ENCODE results near the gene ANAPC13. TPM values are rescaled to one million over a fixed set of nuclear protein-coding genes. Genes with fewer than 3 reads are reported as not detected.

Gene ANAPC13
- total and polyA plus RNA-seq, 8 donors, result 63.5 to 103 (median 85.5) TPM

DNA sequence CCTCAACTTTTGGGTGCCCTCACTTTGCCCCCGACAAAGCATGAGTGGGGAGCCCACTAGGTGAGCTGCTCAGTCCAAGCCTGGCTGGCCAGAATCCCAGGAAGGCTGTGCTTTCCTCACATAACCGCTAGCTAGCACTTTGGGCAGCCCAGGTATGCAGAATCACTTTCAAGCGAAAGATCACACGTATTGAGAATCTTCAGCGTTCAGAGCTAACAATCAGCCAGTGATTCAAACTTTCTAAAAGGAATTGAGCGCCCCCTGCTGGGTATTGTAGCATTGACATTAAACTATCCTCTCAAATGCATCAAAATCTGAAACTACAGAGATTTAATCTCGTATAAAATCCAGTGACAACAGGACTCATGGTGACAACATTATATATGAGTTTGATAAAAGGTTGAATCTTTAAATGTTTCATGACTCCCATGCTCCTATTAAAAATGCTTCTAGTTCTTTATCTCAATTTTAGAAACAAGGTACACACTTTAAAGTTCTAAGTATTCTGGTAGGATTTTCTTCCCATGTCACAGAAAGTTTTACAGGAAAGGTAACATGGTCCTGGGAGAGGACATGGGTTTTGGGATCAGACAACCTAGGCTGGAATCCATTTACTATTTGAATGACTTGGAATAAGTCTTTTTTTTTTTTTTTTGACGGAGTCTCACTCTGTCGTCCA lies 11.8 kb downstream of the ANAPC13 start:
- no peaks in the 10 kb centered on the region for H3K9me3 ChIP-seq
- peak in 2 of 4 donors; percentile 72 to 79 for DNase-seq
- peaks cover 7 to 11% of the 10 kb centered on the region in 2 donors for H3K4me1 ChIP-seq
- intact Hi-C loops (cut with DNase I), result loop anchor here (2.0 to 10.0 kb wide), 3 partner anchors 99 to 167 kb away; partner anchors contain the start of gene AMOTL2 (in 1 of the 2)
- H3K27ac ChIP-seq, result no peak overlapping the region
- peak; percentile 82 for ATAC-seq
- no peaks in the 10 kb centered on the region for H3K27me3 ChIP-seq
- H3K4me3 ChIP-seq, result no peak overlapping the region
- peaks cover 0 to 35% of the 10 kb centered on the region in 2 donors for H3K36me3 ChIP-seq
- TF ChIP-seq, protein P1, sequence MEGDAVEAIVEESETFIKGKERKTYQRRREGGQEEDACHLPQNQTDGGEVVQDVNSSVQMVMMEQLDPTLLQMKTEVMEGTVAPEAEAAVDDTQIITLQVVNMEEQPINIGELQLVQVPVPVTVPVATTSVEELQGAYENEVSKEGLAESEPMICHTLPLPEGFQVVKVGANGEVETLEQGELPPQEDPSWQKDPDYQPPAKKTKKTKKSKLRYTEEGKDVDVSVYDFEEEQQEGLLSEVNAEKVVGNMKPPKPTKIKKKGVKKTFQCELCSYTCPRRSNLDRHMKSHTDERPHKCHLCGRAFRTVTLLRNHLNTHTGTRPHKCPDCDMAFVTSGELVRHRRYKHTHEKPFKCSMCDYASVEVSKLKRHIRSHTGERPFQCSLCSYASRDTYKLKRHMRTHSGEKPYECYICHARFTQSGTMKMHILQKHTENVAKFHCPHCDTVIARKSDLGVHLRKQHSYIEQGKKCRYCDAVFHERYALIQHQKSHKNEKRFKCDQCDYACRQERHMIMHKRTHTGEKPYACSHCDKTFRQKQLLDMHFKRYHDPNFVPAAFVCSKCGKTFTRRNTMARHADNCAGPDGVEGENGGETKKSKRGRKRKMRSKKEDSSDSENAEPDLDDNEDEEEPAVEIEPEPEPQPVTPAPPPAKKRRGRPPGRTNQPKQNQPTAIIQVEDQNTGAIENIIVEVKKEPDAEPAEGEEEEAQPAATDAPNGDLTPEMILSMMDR (IDR thresholded peaks at IDR 0.05), result peak; percentile 64 to 72

DNA sequence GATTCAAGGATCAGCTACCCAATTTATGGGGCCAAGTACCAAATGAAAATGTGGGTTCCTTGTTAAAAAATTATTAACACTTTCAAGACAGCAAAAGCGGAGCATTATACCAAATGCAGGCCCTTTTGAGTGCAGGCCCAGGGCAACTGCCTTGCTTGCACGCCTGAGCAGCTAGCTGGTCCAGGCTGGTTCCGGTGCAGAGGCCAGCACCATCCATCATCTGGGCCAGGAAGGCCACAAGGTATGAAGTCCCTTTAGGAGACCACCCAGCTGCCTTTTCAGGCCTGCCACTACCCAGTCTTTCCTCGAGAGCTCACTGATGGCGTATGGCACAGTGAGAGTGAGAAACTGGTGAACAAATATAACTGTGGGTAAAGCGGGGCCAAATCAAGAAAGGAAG lies 13.0 kb downstream of the ANAPC13 start:
- intact Hi-C loops (cut with DNase I), result loop anchor here (5.0 to 10.0 kb wide), 2 partner anchors 98 to 166 kb away; partner anchors contain the start of gene AMOTL2 (in 1 of the 2)
- TF ChIP-seq, protein P1 (IDR thresholded peaks at IDR 0.05), result no peak
- Histone ChIP-seq H3K9me3 (no peaks in the 10 kb centered on the region), H3K4me1 (peaks cover under 1 to 11% of the 10 kb centered on the region in 2 donors), H3K27ac (no peak overlapping the region), H3K4me3 (no peak overlapping the region), H3K36me3 (peaks cover 0 to 24% of the 10 kb centered on the region in 2 donors), H3K27me3 (no peaks in the 10 kb centered on the region)
- DNase-seq (no peak), ATAC-seq (no peak)

DNA sequence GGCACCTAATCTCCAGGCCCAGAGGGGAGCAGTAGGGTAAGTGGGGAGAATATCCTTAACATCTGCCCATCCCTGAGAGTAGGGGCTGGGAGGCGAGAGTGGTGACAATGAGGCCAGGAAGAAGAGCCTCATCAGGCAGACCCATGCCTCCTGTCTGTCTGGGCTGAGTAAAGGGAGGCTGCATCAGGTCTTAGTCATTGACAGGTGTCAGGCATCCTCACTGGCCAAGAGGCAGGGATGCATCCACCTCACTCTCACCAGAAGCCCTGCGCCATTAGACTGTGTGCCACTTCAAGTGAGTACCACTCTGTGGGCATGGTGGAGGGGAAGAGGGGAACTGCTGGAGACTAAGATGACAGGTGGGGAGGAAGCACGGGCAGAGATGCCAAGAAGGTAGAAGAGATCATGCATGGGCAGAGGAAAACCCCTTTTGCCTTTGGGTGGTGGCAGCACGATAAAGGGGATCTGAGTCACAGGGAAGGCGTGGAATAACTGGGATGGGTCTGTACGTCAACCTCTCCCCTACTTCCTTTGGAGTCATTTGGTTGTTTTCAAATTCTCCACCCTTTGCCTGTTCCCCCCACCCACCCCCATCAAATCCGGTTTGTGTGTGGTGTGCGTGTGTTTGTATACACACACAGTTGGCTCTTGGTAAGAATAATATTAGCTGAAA lies 14.1 kb downstream of the ANAPC13 start:
- no peak for ATAC-seq

DNA sequence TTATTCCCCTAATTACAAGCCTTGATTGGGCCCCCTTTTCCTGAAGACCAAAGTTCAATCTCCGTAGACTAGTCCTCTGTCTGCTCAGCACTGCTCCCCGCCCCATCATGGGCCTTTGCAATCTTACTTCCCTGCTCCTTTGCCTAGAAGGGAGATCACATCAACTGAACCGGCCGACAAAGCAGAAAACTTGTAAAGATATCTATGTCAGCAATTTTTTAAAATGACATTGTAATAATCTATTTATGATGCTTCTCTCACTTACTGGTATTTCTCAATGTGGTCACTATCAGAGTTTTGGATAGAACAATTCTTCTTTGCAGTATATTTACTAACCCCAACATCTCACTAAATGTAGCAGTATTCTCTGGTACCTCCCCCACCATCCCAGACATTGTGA lies 17.3 kb downstream of the ANAPC13 start:
- ATAC-seq, result no peak
- TF ChIP-seq, protein P1 (IDR thresholded peaks at IDR 0.05), result no peak
- Histone ChIP-seq H3K4me3 (no peak overlapping the region), H3K27me3 (no peaks in the 10 kb centered on the region), H3K9me3 (no peaks in the 10 kb centered on the region), H3K36me3 (no peaks in the 10 kb centered on the region), H3K4me1 (peaks cover 0 to under 1% of the 10 kb centered on the region in 2 donors), H3K27ac (no peak overlapping the region)
- intact Hi-C loops (cut with DNase I), result no loop called here
- DNase-seq, result no peak

More for the DNA sequence above, 14.1 kb downstream of the ANAPC13 start:
- Histone ChIP-seq H3K4me3 (no peak overlapping the region), H3K36me3 (peaks cover 0 to 12% of the 10 kb centered on the region in 2 donors), H3K27me3 (no peaks in the 10 kb centered on the region), H3K4me1 (peaks cover 0 to 7% of the 10 kb centered on the region in 2 donors), H3K9me3 (no peaks in the 10 kb centered on the region), H3K27ac (peak overlapping the region in 1 of 2 donors; percentile 28)
- TF ChIP-seq, protein P1 (IDR thresholded peaks at IDR 0.05), result no peak
- DNase-seq, result no peak
- intact Hi-C loops (cut with DNase I), result loop anchor here (5.0 to 10.0 kb wide), 2 partner anchors 97 to 164 kb away; partner anchors contain the start of gene AMOTL2 (in 1 of the 2)

DNA sequence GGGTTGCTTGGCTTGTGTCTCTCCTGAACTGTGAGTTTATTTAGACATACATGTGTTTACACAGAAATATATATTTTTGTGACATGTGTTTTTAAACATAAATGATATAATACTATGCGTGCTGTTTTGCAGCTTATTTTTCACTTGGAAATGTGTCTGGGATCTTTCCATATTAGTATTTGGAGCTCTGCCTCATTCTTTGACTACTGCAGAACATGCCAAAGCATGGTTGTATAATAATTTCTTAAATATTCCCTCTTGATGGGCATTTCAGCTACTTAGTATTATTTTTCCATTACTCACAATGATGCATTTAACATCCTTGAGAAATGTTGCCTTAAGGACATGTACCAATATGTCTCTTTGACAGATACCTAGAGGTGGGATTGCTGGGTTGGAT lies 19.5 kb downstream of the ANAPC13 start:
- intact Hi-C loops (cut with DNase I), result no loop called here
- TF ChIP-seq, protein P1 (IDR thresholded peaks at IDR 0.05), result no peak
- H3K9me3 ChIP-seq, result no peaks in the 10 kb centered on the region
- H3K27me3 ChIP-seq, result no peaks in the 10 kb centered on the region
- DNase-seq (no peak), ATAC-seq (no peak)
- H3K27ac ChIP-seq, result no peak overlapping the region
- H3K36me3 ChIP-seq, result no peaks in the 10 kb centered on the region
- peaks cover 6 to 8% of the 10 kb centered on the region in 2 donors for H3K4me1 ChIP-seq
- H3K4me3 ChIP-seq, result no peak overlapping the region
